Astrocyte (in vitro differentiated cells and primary cell): ENCODE results near the gene SEC31B. TPM values are rescaled to one million over a fixed set of nuclear protein-coding genes. Genes with fewer than 3 reads are reported as not detected.

ENCODE experiments used
- DNase-seq: peaks from one replicate; pipeline ENCODE4 v3.0.0-alpha.2; 2010; ENCODE audit warnings: low read depth
- FAIRE-seq: peaks from 2 replicates; lab custom pipeline; 2011; peaks lifted over from hg19 to GRCh38; lab: Jason Lieb, UNC
- H2AFZ ChIP-seq: 2 replicates; pipeline ENCODE4 v1.6.0; 2012; ENCODE audit warnings: low read depth, low read length, inconsistent platforms
- H3K27ac ChIP-seq: 2 replicates; pipeline ENCODE4 v1.5.1; 2011; ENCODE audit warnings: low read depth, low read length, inconsistent platforms
- H3K27me3 ChIP-seq: 2 replicates; pipeline ENCODE4 v1.6.0; 2011; ENCODE audit warnings: low read length, inconsistent platforms; ENCODE audit not compliant: insufficient read depth
- H3K36me3 ChIP-seq: 2 replicates; pipeline ENCODE4 v1.5.1; 2011; ENCODE audit warnings: low read length, inconsistent platforms; ENCODE audit not compliant: insufficient read depth
- H3K4me1 ChIP-seq: 2 replicates; pipeline ENCODE4 v1.5.1; 2011; ENCODE audit warnings: low read length, inconsistent platforms; ENCODE audit not compliant: insufficient read depth
- H3K4me2 ChIP-seq: 2 replicates; pipeline ENCODE4 v1.6.0; 2012; ENCODE audit warnings: low read length, inconsistent platforms
- H3K4me3 ChIP-seq: 2 replicates; pipeline ENCODE4 v1.5.1; 2011; ENCODE audit warnings: low read depth, mild to moderate bottlenecking, low read length, inconsistent platforms; ENCODE audit not compliant: insufficient read depth
- H3K79me2 ChIP-seq: 2 replicates; pipeline ENCODE4 v1.6.0; 2012; ENCODE audit warnings: mild to moderate bottlenecking, low read length, inconsistent platforms; ENCODE audit not compliant: insufficient read depth
- H3K9ac ChIP-seq: 2 replicates; pipeline ENCODE4 v1.6.0; 2012; ENCODE audit warnings: mild to moderate bottlenecking, low read length, inconsistent platforms
- H3K9me3 ChIP-seq: 2 replicates; pipeline ENCODE4 v1.5.1; 2012; ENCODE audit warnings: low read depth, mild to moderate bottlenecking, low read length, inconsistent platforms; ENCODE audit not compliant: insufficient read depth
- H4K20me1 ChIP-seq: 2 replicates; pipeline ENCODE4 v1.6.0; 2012; ENCODE audit warnings: low read length, inconsistent platforms; ENCODE audit not compliant: insufficient read depth
- H3K27ac Mint-ChIP-seq: one replicate; pipeline ENCODE4 v1.8.0; 2021; ENCODE audit warnings: mild to moderate bottlenecking, mixed read lengths; ENCODE audit not compliant: unreplicated experiment
- H3K27me3 Mint-ChIP-seq: one replicate; pipeline ENCODE4 v1.8.0; 2021; ENCODE audit warnings: low read depth, mixed read lengths; ENCODE audit not compliant: unreplicated experiment
- H3K36me3 Mint-ChIP-seq: one replicate; pipeline ENCODE4 v1.8.0; 2021; ENCODE audit warnings: low read depth, mixed read lengths; ENCODE audit not compliant: unreplicated experiment
- H3K4me1 Mint-ChIP-seq: one replicate; pipeline ENCODE4 v1.8.0; 2021; ENCODE audit warnings: low read depth, mixed read lengths; ENCODE audit not compliant: unreplicated experiment
- H3K4me3 Mint-ChIP-seq: one replicate; pipeline ENCODE4 v1.8.0; 2021; ENCODE audit warnings: mild to moderate bottlenecking, moderate library complexity, mixed read lengths; ENCODE audit not compliant: unreplicated experiment
- H3K9me3 Mint-ChIP-seq: one replicate; pipeline ENCODE4 v1.8.0; 2021; ENCODE audit warnings: mild to moderate bottlenecking, mixed read lengths; ENCODE audit not compliant: unreplicated experiment
- EZH2 ChIP-seq: IDR thresholded peaks from 2 replicates; pipeline ENCODE4 v1.6.1; 2012; ENCODE audit warnings: mild to moderate bottlenecking, low read length, inconsistent platforms; ENCODE audit not compliant: insufficient read depth
- total RNA-seq: library from RNA; stranded (reverse); gene quantifications from 2 replicates; pipeline ENCODE4 v1.2.1, GENCODE V29; 2021
- TF ChIP-seq, protein P1 (sequence below): IDR thresholded peaks from 2 replicates; pipeline ENCODE4 v1.5.1; 2011; ENCODE audit warnings: low read depth, mild to moderate bottlenecking, inconsistent platforms, low read length, moderate library complexity; ENCODE audit not compliant: insufficient read depth

SEC31B gene
- total RNA-seq, 1 donor from 2014 or later = 7.8 TPM

DNA sequence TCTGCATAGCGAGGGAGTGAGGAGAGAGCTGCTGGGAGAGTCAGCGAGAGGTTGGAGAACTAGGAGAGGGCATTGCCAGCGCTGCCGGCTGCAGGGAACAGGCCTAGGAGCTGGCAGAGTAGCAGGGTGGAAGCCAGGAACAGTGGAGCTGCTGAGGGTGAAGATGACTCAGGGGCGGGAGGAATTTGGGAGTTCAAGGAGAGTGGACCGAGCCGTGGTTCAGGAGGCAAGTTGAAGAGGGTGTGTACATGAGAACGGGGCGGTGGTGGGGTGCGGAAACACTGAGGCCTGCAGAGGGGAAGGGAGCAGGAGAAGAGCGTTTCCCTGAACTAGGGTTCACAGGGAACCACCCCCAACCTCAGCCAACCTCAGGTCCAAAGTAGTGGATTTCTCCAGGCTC, 47.6 kb upstream of the SEC31B start:
- Histone ChIP-seq H2AFZ (no peak overlapping the region), H4K20me1 (no peaks in the 10 kb centered on the region), H3K36me3 (no peaks in the 10 kb centered on the region), H3K9me3 (peaks cover under 1% of the 10 kb centered on the region), H3K79me2 (no peaks in the 10 kb centered on the region), H3K4me3 (no peak overlapping the region), H3K4me1 (peaks cover 4% of the 10 kb centered on the region), H3K27me3 (peaks cover 68% of the 10 kb centered on the region), H3K4me2 (no peak overlapping the region), H3K27ac (no peak overlapping the region), H3K9ac (no peak overlapping the region)
- Mint-ChIP-seq H3K4me1 (no peaks in the 10 kb centered on the region), H3K27ac (no peak overlapping the region), H3K4me3 (no peak overlapping the region), H3K9me3 (peaks cover 2% of the 10 kb centered on the region), H3K36me3 (no peaks in the 10 kb centered on the region), H3K27me3 (peaks cover 29% of the 10 kb centered on the region)
- FAIRE-seq = no peak
- TF ChIP-seq EZH2 = no peak
- TF ChIP-seq, protein P1, sequence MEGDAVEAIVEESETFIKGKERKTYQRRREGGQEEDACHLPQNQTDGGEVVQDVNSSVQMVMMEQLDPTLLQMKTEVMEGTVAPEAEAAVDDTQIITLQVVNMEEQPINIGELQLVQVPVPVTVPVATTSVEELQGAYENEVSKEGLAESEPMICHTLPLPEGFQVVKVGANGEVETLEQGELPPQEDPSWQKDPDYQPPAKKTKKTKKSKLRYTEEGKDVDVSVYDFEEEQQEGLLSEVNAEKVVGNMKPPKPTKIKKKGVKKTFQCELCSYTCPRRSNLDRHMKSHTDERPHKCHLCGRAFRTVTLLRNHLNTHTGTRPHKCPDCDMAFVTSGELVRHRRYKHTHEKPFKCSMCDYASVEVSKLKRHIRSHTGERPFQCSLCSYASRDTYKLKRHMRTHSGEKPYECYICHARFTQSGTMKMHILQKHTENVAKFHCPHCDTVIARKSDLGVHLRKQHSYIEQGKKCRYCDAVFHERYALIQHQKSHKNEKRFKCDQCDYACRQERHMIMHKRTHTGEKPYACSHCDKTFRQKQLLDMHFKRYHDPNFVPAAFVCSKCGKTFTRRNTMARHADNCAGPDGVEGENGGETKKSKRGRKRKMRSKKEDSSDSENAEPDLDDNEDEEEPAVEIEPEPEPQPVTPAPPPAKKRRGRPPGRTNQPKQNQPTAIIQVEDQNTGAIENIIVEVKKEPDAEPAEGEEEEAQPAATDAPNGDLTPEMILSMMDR = no peak
- DNase-seq = no peak

DNA sequence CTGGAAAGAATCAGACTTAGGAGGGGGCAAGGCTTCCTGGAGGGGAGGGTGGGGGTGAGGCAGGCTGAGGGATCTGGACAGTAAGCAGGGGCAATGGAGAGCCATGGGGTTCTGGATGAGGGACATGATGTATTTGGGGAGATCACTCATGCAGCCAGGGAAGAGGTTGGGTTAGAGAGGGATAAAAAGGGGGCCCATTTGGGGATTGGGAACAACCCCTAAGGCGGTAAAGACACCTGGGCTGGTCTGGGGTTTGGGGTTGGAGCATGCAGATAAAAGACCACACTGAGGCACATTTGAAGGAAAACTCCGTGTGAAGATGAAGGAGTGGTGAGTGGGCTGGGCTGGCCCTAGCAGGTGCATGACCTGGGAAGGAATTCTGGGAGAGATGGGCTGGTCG, 46.9 kb upstream of the SEC31B start:
- H4K20me1 ChIP-seq = peaks cover 2% of the 10 kb centered on the region
- H3K4me1 Mint-ChIP-seq = no peaks in the 10 kb centered on the region
- H3K4me2 ChIP-seq = no peak overlapping the region
- no peaks in the 10 kb centered on the region for H3K36me3 ChIP-seq
- TF ChIP-seq, protein P1 = no peak
- TF ChIP-seq EZH2 = no peak
- H3K9me3 Mint-ChIP-seq = peaks cover 2% of the 10 kb centered on the region
- H3K9me3 ChIP-seq = peaks cover 4% of the 10 kb centered on the region
- no peak overlapping the region for H2AFZ ChIP-seq
- no peak overlapping the region for H3K9ac ChIP-seq
- H3K79me2 ChIP-seq = no peaks in the 10 kb centered on the region
- no peak overlapping the region for H3K4me3 ChIP-seq
- H3K4me3 Mint-ChIP-seq = no peak overlapping the region
- H3K27ac Mint-ChIP-seq = no peak overlapping the region
- DNase-seq (no peak), FAIRE-seq (no peak)
- no peaks in the 10 kb centered on the region for H3K36me3 Mint-ChIP-seq
- H3K27ac ChIP-seq = no peak overlapping the region
- peaks cover 68% of the 10 kb centered on the region for H3K27me3 ChIP-seq
- H3K27me3 Mint-ChIP-seq = peaks cover 32% of the 10 kb centered on the region
- peaks cover 9% of the 10 kb centered on the region for H3K4me1 ChIP-seq

DNA sequence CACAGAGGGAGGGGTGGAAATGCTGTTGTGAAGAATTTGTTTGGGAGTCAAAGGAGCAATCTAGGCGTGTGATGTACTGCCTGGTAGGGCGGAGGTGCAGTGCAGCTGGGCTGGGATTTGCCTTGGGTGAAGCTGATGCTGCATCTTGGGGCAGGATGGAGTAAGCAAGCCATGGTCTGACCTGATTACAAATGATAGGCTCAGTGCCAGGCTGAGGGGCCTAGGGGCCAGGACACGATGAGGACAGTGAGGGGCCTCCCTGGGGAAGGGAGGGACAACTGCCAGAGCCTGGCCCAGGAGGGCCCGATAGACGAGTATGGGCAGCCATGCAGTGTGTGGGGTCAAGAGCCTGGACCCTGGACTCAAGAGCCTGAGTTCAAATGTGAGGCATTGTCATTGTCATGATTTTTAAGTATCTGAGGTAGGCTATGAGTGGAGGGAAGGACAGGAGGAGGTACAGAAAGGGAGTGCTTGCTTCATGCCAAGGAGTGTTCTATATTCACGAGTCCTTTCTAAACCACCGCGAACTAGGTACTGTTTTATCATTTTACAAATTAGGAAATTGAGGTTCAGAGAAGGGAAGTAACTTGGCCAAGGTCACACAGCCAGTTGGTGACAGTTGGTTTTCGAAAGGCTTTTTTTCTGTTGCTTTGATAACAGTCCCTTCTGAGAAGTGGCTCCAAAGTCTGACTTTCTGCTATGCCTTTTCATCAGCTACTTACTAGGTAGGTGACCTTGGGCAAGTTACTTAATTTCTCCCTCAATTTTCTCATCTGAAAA, 45.7 kb upstream of the SEC31B start:
- H3K4me1 ChIP-seq = peaks cover 12% of the 10 kb centered on the region
- H3K36me3 Mint-ChIP-seq = no peaks in the 10 kb centered on the region
- H3K9me3 ChIP-seq = peaks cover 4% of the 10 kb centered on the region
- DNase-seq (no peak), FAIRE-seq (no peak)
- H3K27me3 ChIP-seq = peaks cover 65% of the 10 kb centered on the region
- H3K9ac ChIP-seq = no peak overlapping the region
- peaks cover 2% of the 10 kb centered on the region for H3K9me3 Mint-ChIP-seq
- no peaks in the 10 kb centered on the region for H3K36me3 ChIP-seq
- peaks cover 5% of the 10 kb centered on the region for H4K20me1 ChIP-seq
- peaks cover 2% of the 10 kb centered on the region for H3K4me1 Mint-ChIP-seq
- no peak overlapping the region for H2AFZ ChIP-seq
- no peaks in the 10 kb centered on the region for H3K79me2 ChIP-seq
- H3K4me2 ChIP-seq = no peak overlapping the region
- H3K4me3 Mint-ChIP-seq = no peak overlapping the region
- no peak overlapping the region for H3K4me3 ChIP-seq
- TF ChIP-seq EZH2 = no peak
- TF ChIP-seq, protein P1 = no peak
- no peak overlapping the region for H3K27ac ChIP-seq
- H3K27ac Mint-ChIP-seq = no peak overlapping the region
- peaks cover 34% of the 10 kb centered on the region for H3K27me3 Mint-ChIP-seq
